ENCODE data around the gene CAPN5.

The CAPN5 gene

GRCh38 chr11:77135069-77135468 is 68.3 kb downstream of the CAPN5 start:
- no peak for DNase-seq (ENCODE audit: low spot score)

- no peak for DNase-seq (ENCODE audit: low spot score)
Measured at GRCh38 chr11:77136074-77136473, 69.3 kb downstream of the CAPN5 start.

- no peak for DNase-seq (ENCODE audit: low spot score)
Measured at GRCh38 chr11:77136784-77137420, 70.1 kb downstream of the CAPN5 start.

- no peak for DNase-seq (ENCODE audit: low spot score)
Measured at GRCh38 chr11:77137421-77137820, 70.7 kb downstream of the CAPN5 start.

- no peak for DNase-seq (ENCODE audit: low spot score)
Measured at GRCh38 chr11:77138106-77138649, 71.4 kb downstream of the CAPN5 start.

GRCh38 chr11:77139201-77139600 is 72.4 kb downstream of the CAPN5 start:
- DNase-seq (ENCODE audit: low spot score), result no peak

- peak; percentile 66 for DNase-seq (ENCODE audit: low spot score)
Measured at GRCh38 chr11:77140231-77140851, 73.6 kb downstream of the CAPN5 start.

- no peak for DNase-seq (ENCODE audit: low spot score)
Measured at GRCh38 chr11:77141034-77141433, 74.3 kb downstream of the CAPN5 start.

- no peak for DNase-seq (ENCODE audit: low spot score)
Measured at GRCh38 chr11:77141475-77141874, 74.7 kb downstream of the CAPN5 start.

GRCh38 chr11:77142091-77142975 is 75.6 kb downstream of the CAPN5 start:
- DNase-seq (ENCODE audit: low spot score), result no peak

- no peak for DNase-seq (ENCODE audit: low spot score)
Measured at GRCh38 chr11:77143405-77144020, 76.7 kb downstream of the CAPN5 start.

GRCh38 chr11:77144196-77144856 is 77.6 kb downstream of the CAPN5 start:
- no peak for DNase-seq (ENCODE audit: low spot score)

GRCh38 chr11:77144857-77145428 is 78.2 kb downstream of the CAPN5 start:
- DNase-seq (ENCODE audit: low spot score), result no peak

- no peak for DNase-seq (ENCODE audit: low spot score)
Measured at GRCh38 chr11:77146261-77147035, 79.7 kb downstream of the CAPN5 start.

GRCh38 chr11:77147036-77147315 is 80.2 kb downstream of the CAPN5 start:
- no peak for DNase-seq (ENCODE audit: low spot score)

- DNase-seq (ENCODE audit: low spot score), result peak; percentile 83
Measured at GRCh38 chr11:77147668-77148321, 81.0 kb downstream of the CAPN5 start.

GRCh38 chr11:77148963-77149715 is 82.4 kb downstream of the CAPN5 start:
- no peak for DNase-seq (ENCODE audit: low spot score)

GRCh38 chr11:77149716-77150392 is 83.1 kb downstream of the CAPN5 start:
- DNase-seq (ENCODE audit: low spot score), result no peak

- DNase-seq (ENCODE audit: low spot score), result no peak
Measured at GRCh38 chr11:77150836-77151235, 84.1 kb downstream of the CAPN5 start.
